LoVo (cell line): ENCODE measurements around the gene EXO1.
"Not testable (repeated sequence)": the region's sequence is repeated elsewhere in the genome, so short reads cannot be mapped to it uniquely, and the experiment has no call there.

ENCODE experiments used
- DNase-seq: peaks from one replicate; pipeline ENCODE4 v3.0.0-alpha.2; 2016; ENCODE audit warnings: low spot score

EXO1 gene

GRCh38 chr1:241847796-241848685 is at the start of gene EXO1:
Gene EXO1 (plus strand): TSS chr1:241848204. CDS start chr1:241850426, 2,222 bp downstream.
- DNase-seq, result peak; percentile 87

- no peak for DNase-seq
Observed at GRCh38 chr1:241799416-241799815, 48.6 kb upstream of the EXO1 start.

- no peak for DNase-seq
Observed at GRCh38 chr1:241800640-241801039, 47.4 kb upstream of the EXO1 start.

- peak; percentile 21 for DNase-seq
Observed at GRCh38 chr1:241802863-241803262, 45.1 kb upstream of the EXO1 start.

GRCh38 chr1:241804706-241805105 is 43.3 kb upstream of the EXO1 start:
- DNase-seq, result not testable (repeated sequence)

- no peak for DNase-seq
Observed at GRCh38 chr1:241808265-241808664, 39.7 kb upstream of the EXO1 start.

GRCh38 chr1:241810769-241811405 is 37.1 kb upstream of the EXO1 start:
- DNase-seq, result no peak

GRCh38 chr1:241813768-241814320 is 34.2 kb upstream of the EXO1 start:
- no peak for DNase-seq

GRCh38 chr1:241816008-241816407 is 32.0 kb upstream of the EXO1 start:
- no peak for DNase-seq

- no peak for DNase-seq
Observed at GRCh38 chr1:241817331-241817792, 30.6 kb upstream of the EXO1 start.

GRCh38 chr1:241817956-241818612 is 29.9 kb upstream of the EXO1 start:
- DNase-seq, result no peak

- no peak for DNase-seq
Observed at GRCh38 chr1:241819340-241819866, 28.6 kb upstream of the EXO1 start.

- DNase-seq, result no peak
Observed at GRCh38 chr1:241821363-241821762, 26.6 kb upstream of the EXO1 start.

- no peak for DNase-seq
Observed at GRCh38 chr1:241822846-241823245, 25.2 kb upstream of the EXO1 start.

GRCh38 chr1:241823925-241824324 is 24.1 kb upstream of the EXO1 start:
- no peak for DNase-seq

- no peak for DNase-seq
Observed at GRCh38 chr1:241825581-241825980, 22.4 kb upstream of the EXO1 start.

GRCh38 chr1:241826613-241827012 is 21.4 kb upstream of the EXO1 start:
- DNase-seq, result not testable (repeated sequence)

- DNase-seq, result no peak
Observed at GRCh38 chr1:241827264-241827663, 20.7 kb upstream of the EXO1 start.

GRCh38 chr1:241828463-241829021 is 19.5 kb upstream of the EXO1 start:
- no peak for DNase-seq

GRCh38 chr1:241829468-241829867 is 18.5 kb upstream of the EXO1 start:
- no peak for DNase-seq

- DNase-seq, result peak; percentile 45
Observed at GRCh38 chr1:241834733-241835377, 13.1 kb upstream of the EXO1 start.
